A549 (cell line): ENCODE data around the gene PCDHB14. TPM values are rescaled to one million over a fixed set of nuclear protein-coding genes. Genes with fewer than 3 reads are reported as not detected.
"Not testable (repeated sequence)": the region's sequence is repeated elsewhere in the genome, so short reads cannot be mapped to it uniquely, and the experiment has no call there.

Experiments used
- ATAC-seq, 2 experiments: fragments of 200-7000 bp in 1 of 2; fragments of >200 bp in 1 of 2; cut with Nextera tagmentation in 1 of 2; cut with Tn5 transposase in 1 of 2; 3 replicates each; pipeline versions ENCODE4 v1.8.0 to v1.9.1; 2018 to 2020; ENCODE audit warnings: mild to moderate bottlenecking in 1 of 2, moderate library complexity in 1 of 2
- CTCF ChIA-PET: fragments of 300-600 bp; sonication (Branson Sonifier 250); formaldehyde crosslinking; extraction: SDS; loops from one replicate; lab custom pipeline; 2021; ENCODE audit warnings: antibody characterized with exemption, inconsistent platforms; lab: Yijun Ruan, JAX
- POLR2A ChIA-PET: fragments of 350-600 bp; formaldehyde crosslinking; extraction: SDS; loops from one replicate; lab custom pipeline; 2021; ENCODE audit warnings: antibody characterized with exemption, inconsistent platforms; lab: Yijun Ruan, JAX
- DNase-seq, 2 experiments: peaks; one replicate each; pipeline versions ENCODE4 v3.0.0 to v3.0.0-alpha.2; 2011 to 2016; ENCODE audit warnings: low read depth in 1 of 2, low spot score in 1 of 2
- FAIRE-seq: peaks from 2 replicates; lab custom pipeline; 2011; peaks lifted over from hg19 to GRCh38; lab: Jason Lieb, UNC
- H3K27ac ChIP-seq, 2 experiments: fragments of >200 bp; sonication (Bioruptor Twin); formaldehyde crosslinking; 3 replicates each; pipeline ENCODE4 v1.5.1; 2016 to 2017
- H3K4me1 ChIP-seq: fragments of >200 bp; sonication (Bioruptor Twin); formaldehyde crosslinking; 3 replicates; pipeline ENCODE4 v1.6.1; 2016
- H3K4me2 ChIP-seq: fragments of >200 bp; sonication (Bioruptor Twin); formaldehyde crosslinking; 3 replicates; pipeline ENCODE4 v1.6.1; 2016
- H3K4me3 ChIP-seq: fragments of >200 bp; sonication (Bioruptor Twin); formaldehyde crosslinking; 3 replicates; pipeline ENCODE4 v1.5.1; 2016
- H3K9me3 ChIP-seq: fragments of >200 bp; sonication (Bioruptor Twin); formaldehyde crosslinking; 3 replicates; pipeline ENCODE4 v1.6.1; 2016
- CTCF ChIP-seq: fragments of >200 bp; sonication (Bioruptor Twin); formaldehyde crosslinking; IDR thresholded peaks from 3 replicates; pipeline ENCODE4 v1.5.1; 2016
- RAD21 ChIP-seq, 2 experiments: fragments of >200 bp in 1 of 2; sonication (Bioruptor Twin) in 1 of 2; formaldehyde crosslinking in 1 of 2; IDR thresholded peaks in 1 of 2; conservative IDR thresholded peaks in 1 of 2; 2 replicates in 1 of 2; 3 replicates in 1 of 2; pipeline ENCODE4 v1.6.1; 2012 to 2018; ENCODE audit warnings: inconsistent platforms in 1 of 2
- TP53 ChIP-seq: fragments of 250-450 bp; sonication (Bioruptor Pico); IDR thresholded peaks from 2 replicates; pipeline ENCODE4 v1.5.0; 2021; ENCODE audit warnings: mild to moderate bottlenecking, moderate library complexity
- WGBS: methylation state at CpG from one replicate; pipeline ENCODE4 v1.1.6; 2017; ENCODE audit errors: missing lambda C conversion rate; 5-methylcytosine and 5-hydroxymethylcytosine counted together
- polyA plus RNA-seq, 4 experiments: library from polyadenylated mRNA; depleted of rRNA in 3 of 4; stranded (reverse); fragments of >200 nt; fragmentation: RNase III in 1 of 4; extraction: RNeasy Plus Mini Kit Qiagen cat#74134 plus additional on column Dnase treatment in 1 of 4; gene quantifications; 2 replicates in 3 of 4; 3 replicates in 1 of 4; pipeline ENCODE4 v1.2.3, GENCODE V29; 2011 to 2017

PCDHB14 gene
- polyA plus RNA-seq, 2 of the 4 experiments (the other 2 are of a cell fraction) = 0.09 to 0.14 TPM

GRCh38 chr5:141201646-141202045 is 21.5 kb upstream of the PCDHB14 start:
- CTCF ChIA-PET = interaction anchor here (1.5 to 1.6 kb wide), 3 partner anchors 148 to 362 kb away, joined by 3 to 4 read pairs (median 3); partner anchors contain the start of gene PCDHGB1
- DNase-seq, H3K9me3 ChIP-seq, H3K4me2 ChIP-seq, H3K27ac ChIP-seq, H3K4me1 ChIP-seq, ATAC-seq, H3K4me3 ChIP-seq, POLR2A ChIA-PET, FAIRE-seq: not testable (repeated sequence)
- WGBS = 69% methylated on average over 21 of the region's 35 CpGs

- H3K4me3 ChIP-seq = no peak within 1 kb of the TSS
- ChIA-PET CTCF (interaction anchor here (0.7 to 1.3 kb wide), 7 partner anchors 9 to 349 kb away, joined by 3 to 5 read pairs (median 3); partner anchors contain the start of genes PCDHB11 and PCDHB6), POLR2A (no interaction called here)
- DNase-seq (peak in 1 of 2 experiments; percentile 9), FAIRE-seq (no peak), ATAC-seq (no peak)
- no peaks in the 10 kb centered on the region for H3K4me1 ChIP-seq
- TF ChIP-seq TP53 (CRISPR knock-in tag) (no peak), CTCF (0 out of 3 replicates have a peak, but pooled peaks have one; percentile 11)
- H3K27ac ChIP-seq = no peak within 1 kb of the TSS
- peaks cover 8% of the 10 kb centered on the region; the same call in 2 of the 3 replicates for H3K9me3 ChIP-seq
- WGBS = 6% methylated on average over 11 of the region's 11 CpGs
- no peak within 1 kb of the TSS for H3K4me2 ChIP-seq
These were observed 14.7 kb upstream of the PCDHB14 start, which contains the start of gene PCDHB12 for GRCh38 chr5:141208478-141208877. TSS of gene PCDHB12 (plus strand) at chr5:141208719. CDS start at chr5:141208908, 189 bp downstream.

GRCh38 chr5:141210281-141210680 is 12.9 kb upstream of the PCDHB14 start:
- FAIRE-seq, CTCF ChIA-PET, H3K9me3 ChIP-seq, H3K4me2 ChIP-seq, DNase-seq, POLR2A ChIA-PET, ATAC-seq, H3K4me1 ChIP-seq, H3K27ac ChIP-seq, H3K4me3 ChIP-seq: not testable (repeated sequence)
- 74% methylated on average over 14 of the region's 39 CpGs for WGBS

GRCh38 chr5:141210849-141211248 is 12.3 kb upstream of the PCDHB14 start:
- H3K4me3 ChIP-seq, CTCF ChIA-PET, POLR2A ChIA-PET, H3K27ac ChIP-seq, H3K4me2 ChIP-seq, FAIRE-seq, DNase-seq, H3K4me1 ChIP-seq, ATAC-seq, H3K9me3 ChIP-seq: not testable (repeated sequence)
- WGBS = 40% methylated on average over 1 of the region's 27 CpGs

- H3K4me2 ChIP-seq, H3K4me3 ChIP-seq, POLR2A ChIA-PET, FAIRE-seq, H3K27ac ChIP-seq, H3K4me1 ChIP-seq: not testable (repeated sequence)
- H3K9me3 ChIP-seq = peaks cover 10% of the 10 kb centered on the region
- TF ChIP-seq RAD21 (conservative IDR thresholded peaks at IDR 0.05 in 1 of 2, IDR thresholded peaks at IDR 0.05 in 1 of 2) = peak in 1 of 2 experiments; percentile 28; a peak in 1 of 5 replicates
- 2% methylated on average over 13 of the region's 18 CpGs for WGBS
- DNase-seq (peak in 1 of 2 experiments; percentile 53), ATAC-seq (peak; percentile 59 to 73; a peak in 5 of 6 replicates)
- CTCF ChIA-PET = interaction anchor here (0.8 to 1.4 kb wide), 5 partner anchors 10 to 386 kb away, joined by 3 to 6 read pairs (median 3); partner anchors contain the start of genes PCDHA6, PCDHB10 and PCDHB14
These were observed 9.3 kb upstream of the PCDHB14 start, which contains the start of gene PCDHB13 for GRCh38 chr5:141213656-141214339. TSS of gene PCDHB13 (plus strand) at chr5:141213919. CDS start at chr5:141214124, 205 bp downstream.

GRCh38 chr5:141214583-141214982 is 8.6 kb upstream of the PCDHB14 start:
- FAIRE-seq, H3K9me3 ChIP-seq: not testable (repeated sequence)
- CTCF ChIA-PET = interaction anchor here (0.8 to 1.4 kb wide), 2 partner anchors 9 to 22 kb away, joined by 3 to 6 read pairs; partner anchors contain the start of genes PCDHB10 and PCDHB14

GRCh38 chr5:141215504-141215903 is 7.6 kb upstream of the PCDHB14 start:
- ATAC-seq, H3K4me3 ChIP-seq, CTCF ChIA-PET, DNase-seq, H3K4me1 ChIP-seq, FAIRE-seq, POLR2A ChIA-PET, H3K4me2 ChIP-seq, H3K27ac ChIP-seq: not testable (repeated sequence)
- H3K9me3 ChIP-seq = peaks cover 11% of the 10 kb centered on the region; the same call in 2 of the 3 replicates
- WGBS = 74% methylated on average over 15 of the region's 40 CpGs

More at GRCh38 chr5:141214583-141214982, 8.6 kb upstream of the PCDHB14 start:
- H3K4me1 ChIP-seq, H3K4me2 ChIP-seq, POLR2A ChIA-PET, DNase-seq, H3K27ac ChIP-seq, ATAC-seq, H3K4me3 ChIP-seq: not testable (repeated sequence)
- 49% methylated on average over 9 of the region's 12 CpGs for WGBS

GRCh38 chr5:141216035-141216434 is 7.1 kb upstream of the PCDHB14 start:
- DNase-seq, POLR2A ChIA-PET, ATAC-seq, H3K4me2 ChIP-seq, H3K4me3 ChIP-seq, H3K27ac ChIP-seq, H3K4me1 ChIP-seq, CTCF ChIA-PET, FAIRE-seq: not testable (repeated sequence)
- peaks cover 11% of the 10 kb centered on the region; the same call in 2 of the 3 replicates for H3K9me3 ChIP-seq
- 39% methylated on average over 10 of the region's 26 CpGs for WGBS

- FAIRE-seq, H3K4me3 ChIP-seq, DNase-seq, POLR2A ChIA-PET, H3K27ac ChIP-seq, ATAC-seq, H3K4me1 ChIP-seq, H3K4me2 ChIP-seq: not testable (repeated sequence)
- peaks cover 20% of the 10 kb centered on the region; the same call in 1 of the 3 replicates for H3K9me3 ChIP-seq
- CTCF ChIA-PET = interaction anchor here (1.3 kb wide), 1 partner anchor 336 kb away, joined by 3 read pairs; no protein-coding TSS in a partner anchor
- WGBS = 77% methylated on average over 25 of the region's 40 CpGs
These were observed 1.7 kb downstream of the PCDHB14 start for GRCh38 chr5:141224844-141225243.
